Right cardiac atrium (tissue), 5 donors: Measurements from ENCODE around the gene KRTAP5-6. TPM values are rescaled to one million over a fixed set of nuclear protein-coding genes. Genes with fewer than 3 reads are reported as not detected.
A peak's percentile ranks its signal among the peaks of the same experiment; 100 is the strongest.
"Not testable (repeated sequence)": the region's sequence is repeated elsewhere in the genome, so short reads cannot be mapped to it uniquely, and the experiment has no call there.

Source experiments
- ATAC-seq, 2 donors: fragments of 200-7000 bp; cut with Tn5 transposase; one replicate each; pipeline versions ENCODE4 v1.8.0 to v1.9.1; 2020; ENCODE audit warnings: moderate library complexity in 2 of 2, mild to moderate bottlenecking in 1 of 2
- DNase-seq, 3 donors: peaks; one replicate each; pipeline ENCODE4 v3.0.0-alpha.2; 2020
- H3K27ac ChIP-seq: one replicate; pipeline ENCODE4 v1.5.1; 2013; ENCODE audit warnings: mild to moderate bottlenecking, low read length, control low read depth, moderate library complexity
- H3K27me3 ChIP-seq: one replicate; pipeline ENCODE4 v1.6.1; 2013; ENCODE audit not compliant: control insufficient read depth, insufficient read depth
- H3K4me1 ChIP-seq: one replicate; pipeline ENCODE4 v1.6.1; 2013; ENCODE audit warnings: low read length; ENCODE audit not compliant: control insufficient read depth, insufficient read depth
- H3K4me3 ChIP-seq: one replicate; pipeline ENCODE4 v1.5.1; 2013; ENCODE audit warnings: low read length, control low read depth
- H3K9me3 ChIP-seq: one replicate; pipeline ENCODE4 v1.6.1; 2013; ENCODE audit warnings: low read length; ENCODE audit not compliant: control insufficient read depth
- WGBS: extraction: QIAGEN DNeasy Blood & Tissue Kit; methylation state at CpG from one replicate; pipeline ENCODE4 v1.1.7; 2013; 5-methylcytosine and 5-hydroxymethylcytosine counted together
- intact Hi-C, 4 donors: fragments of 100-400 bp; cut with DNase I; formaldehyde crosslinking; loops; one replicate each; pipeline versions ENCODE4 v1.11.0 to v1.14.0; 2022 to 2023
- polyA plus RNA-seq: library from polyadenylated mRNA; stranded (reverse); fragments of 200-250 nt; gene quantifications from one replicate; pipeline ENCODE4 v1.2.3, GENCODE V29; 2013
- total RNA-seq, 4 donors: library from RNA; stranded (reverse); fragmentation: NEBNext Ultra II Directional; extraction: Animal tissue kit (Norgen Biotek cat#: 25700); gene quantifications; one replicate each; pipeline ENCODE4 v1.2.1, GENCODE V29; 2021
- donor health status: healthy with polysubstance abuse.
- donor health status: DM: no; HTN: yes; CAD: no.
- donor health status: DM: no; HTN: no; CAD: no.
- donor health status: DM: no; HTN: yes; CAD: no; lungs with severe emphysema.
- donor health status: DM: yes; HTN: yes; CAD: no.

The KRTAP5-6 gene
- total and polyA plus RNA-seq, 5 donors: not detected

DNA sequence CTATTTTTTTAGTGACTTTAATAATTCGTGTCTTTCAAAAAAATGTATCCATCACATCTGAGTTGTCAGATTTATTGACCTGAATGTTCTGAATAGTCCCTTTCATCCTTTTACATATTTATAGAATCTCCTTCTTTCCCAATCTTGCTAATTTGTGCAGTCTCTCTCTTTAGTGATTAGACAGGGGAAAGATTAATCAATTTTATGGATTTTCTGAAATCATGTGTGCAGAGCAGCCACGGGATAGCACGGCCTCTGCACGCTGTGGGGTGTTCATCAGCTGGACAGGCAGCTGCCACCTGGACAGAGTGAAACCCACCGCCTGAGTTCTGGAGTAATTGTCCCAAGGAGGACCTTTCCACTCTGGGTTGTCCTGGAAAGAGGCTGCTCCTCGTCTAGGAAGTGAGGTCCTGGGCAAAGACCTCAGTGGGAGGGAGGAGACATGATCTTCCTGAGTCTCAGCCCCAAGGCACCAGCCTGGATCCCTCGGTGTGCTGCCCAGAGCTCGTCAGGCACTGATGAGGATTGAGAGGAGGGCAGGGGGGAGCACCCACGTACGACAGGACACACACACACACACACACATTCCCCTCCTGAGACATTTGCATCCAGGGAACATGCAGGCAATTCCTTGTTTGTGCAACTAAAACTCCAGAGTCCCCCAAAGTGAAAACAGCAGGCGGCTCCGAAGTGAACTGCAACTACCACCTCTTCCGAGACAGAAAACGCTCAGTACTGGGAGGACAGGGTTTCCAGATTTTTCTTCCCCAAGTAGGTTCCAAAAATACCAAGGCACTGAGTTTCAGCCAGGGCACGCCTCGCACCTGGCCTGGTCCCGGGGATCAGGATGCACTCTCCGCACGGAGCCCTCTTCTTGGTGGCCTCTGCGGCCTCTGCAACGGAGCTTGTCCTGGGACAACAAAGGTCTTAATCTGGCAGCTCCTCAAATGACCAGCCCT, 22.5 kb upstream of the KRTAP5-6 start:
- DNase-seq (no peak), ATAC-seq (no peak)
- Histone ChIP-seq H3K4me1 (peaks cover 3% of the 10 kb centered on the region), H3K4me3 (no peak overlapping the region), H3K27ac (no peak overlapping the region), H3K27me3 (no peaks in the 10 kb centered on the region), H3K9me3 (no peaks in the 10 kb centered on the region)
- intact Hi-C loops: no loop called here
- WGBS: 57% methylated on average over 21 of the region's 21 CpGs

DNA sequence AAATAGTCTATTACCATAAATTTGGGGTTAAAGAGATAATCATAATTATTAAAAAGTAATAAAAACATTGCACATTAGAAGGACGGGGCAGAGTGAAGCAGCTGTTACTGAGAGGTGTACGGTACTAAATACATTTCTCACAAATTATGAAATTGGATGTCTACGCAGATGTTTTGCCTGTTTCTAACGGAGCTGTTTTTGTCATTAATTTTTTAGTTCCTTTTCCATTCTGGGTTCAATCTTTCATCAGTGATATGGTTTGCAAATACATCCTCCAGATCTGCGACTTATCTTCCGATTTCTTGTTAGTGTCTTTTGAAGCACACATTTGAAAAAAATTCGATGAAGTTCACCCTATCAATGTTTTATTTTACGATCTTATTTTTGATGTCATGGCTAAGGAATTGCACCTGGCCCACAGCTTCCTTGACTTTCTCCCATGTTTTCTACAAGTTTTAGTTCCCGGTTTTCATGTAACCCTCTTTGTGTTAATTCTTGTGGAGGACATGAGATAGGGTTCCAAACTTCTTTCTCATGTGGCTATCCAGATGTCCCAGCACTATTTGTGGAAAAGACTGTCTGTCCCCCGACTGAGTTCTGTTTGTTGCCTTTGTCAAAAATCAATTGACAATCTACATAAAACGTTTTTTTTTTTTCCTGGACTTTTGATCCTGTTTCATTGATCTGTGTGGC, 21.3 kb upstream of the KRTAP5-6 start:
- DNase-seq: no peak
- no peak overlapping the region for H3K4me3 ChIP-seq
- intact Hi-C loops: no loop called here
- no peak for ATAC-seq
- H3K27me3 ChIP-seq: no peaks in the 10 kb centered on the region
- no peak overlapping the region for H3K27ac ChIP-seq
- 65% methylated on average over 11 of the region's 11 CpGs for WGBS
- no peaks in the 10 kb centered on the region for H3K9me3 ChIP-seq
- H3K4me1 ChIP-seq: no peaks in the 10 kb centered on the region

DNA sequence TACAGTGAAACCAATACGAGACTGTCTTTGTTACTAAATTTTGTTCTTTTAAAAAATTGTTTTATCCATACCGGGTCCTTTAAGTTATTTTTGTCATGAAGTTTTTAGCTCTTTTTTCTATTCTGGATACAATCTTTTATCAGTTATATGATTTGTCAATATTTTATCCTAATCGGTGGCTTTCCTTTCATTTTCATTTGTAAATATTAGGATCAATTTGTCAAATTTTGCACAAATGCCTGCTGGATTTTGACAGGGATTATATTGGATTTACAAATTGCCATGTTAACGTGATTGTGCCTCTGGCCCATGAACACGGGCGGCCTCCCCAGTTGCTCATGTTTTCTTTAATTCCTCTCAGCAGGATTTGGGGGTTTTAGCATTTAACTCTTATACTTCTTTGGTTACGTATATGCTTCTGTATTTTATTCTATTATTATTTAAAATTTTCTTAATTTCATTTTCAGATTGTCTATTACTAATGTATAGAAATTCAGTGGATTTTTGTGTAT, 20.7 kb upstream of the KRTAP5-6 start:
- 91% methylated on average over 7 of the region's 7 CpGs for WGBS
- DNase-seq (no peak), ATAC-seq (no peak)
- Histone ChIP-seq H3K4me3 (no peak overlapping the region), H3K9me3 (no peaks in the 10 kb centered on the region), H3K27me3 (no peaks in the 10 kb centered on the region), H3K27ac (no peak overlapping the region), H3K4me1 (no peaks in the 10 kb centered on the region)
- intact Hi-C loops: no loop called here

DNA sequence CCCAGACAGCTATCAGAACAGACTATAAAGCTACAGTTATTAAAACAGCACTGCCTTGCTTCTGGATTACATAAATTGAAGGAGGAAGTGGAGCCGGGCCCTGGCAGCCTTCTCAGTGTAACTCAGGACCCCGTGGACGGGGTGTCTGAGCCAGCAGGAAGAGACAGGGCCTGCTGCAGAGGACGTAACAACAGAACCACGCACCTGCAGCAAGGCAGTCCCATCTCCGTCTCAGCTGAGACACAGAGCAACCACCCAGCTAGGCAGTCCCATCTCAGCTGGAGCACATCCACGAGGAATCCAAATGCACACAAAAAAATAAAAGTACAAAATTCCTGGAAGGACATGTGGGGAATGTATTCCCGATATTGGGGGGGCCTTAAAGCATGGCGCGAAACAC, 17.1 kb upstream of the KRTAP5-6 start:
- Histone ChIP-seq H3K4me1 (no peaks in the 10 kb centered on the region), H3K9me3 (no peaks in the 10 kb centered on the region), H3K27ac (no peak overlapping the region), H3K27me3 (no peaks in the 10 kb centered on the region), H3K4me3 (no peak overlapping the region)
- ATAC-seq (no peak), DNase-seq (no peak)
- WGBS: 86% methylated on average over 10 of the region's 10 CpGs
- intact Hi-C loops: no loop called here

GRCh38 chr11:1682225-1682905, 14.6 kb upstream of the KRTAP5-6 start:
- no peak overlapping the region for H3K4me3 ChIP-seq
- intact Hi-C loops: no loop called here
- H3K4me1 ChIP-seq: no peaks in the 10 kb centered on the region
- no peak for ATAC-seq
- no peaks in the 10 kb centered on the region for H3K9me3 ChIP-seq
- no peak for DNase-seq
- H3K27me3 ChIP-seq: no peaks in the 10 kb centered on the region
- H3K27ac ChIP-seq: no peak overlapping the region
- 64% methylated on average over 15 of the region's 15 CpGs for WGBS

GRCh38 chr11:1683216-1683615, 13.8 kb upstream of the KRTAP5-6 start:
- ATAC-seq, H3K27me3 ChIP-seq, H3K9me3 ChIP-seq, H3K27ac ChIP-seq, H3K4me3 ChIP-seq, intact Hi-C loops, H3K4me1 ChIP-seq, DNase-seq: not testable (repeated sequence)
- 77% methylated on average over 19 of the region's 19 CpGs for WGBS

DNA sequence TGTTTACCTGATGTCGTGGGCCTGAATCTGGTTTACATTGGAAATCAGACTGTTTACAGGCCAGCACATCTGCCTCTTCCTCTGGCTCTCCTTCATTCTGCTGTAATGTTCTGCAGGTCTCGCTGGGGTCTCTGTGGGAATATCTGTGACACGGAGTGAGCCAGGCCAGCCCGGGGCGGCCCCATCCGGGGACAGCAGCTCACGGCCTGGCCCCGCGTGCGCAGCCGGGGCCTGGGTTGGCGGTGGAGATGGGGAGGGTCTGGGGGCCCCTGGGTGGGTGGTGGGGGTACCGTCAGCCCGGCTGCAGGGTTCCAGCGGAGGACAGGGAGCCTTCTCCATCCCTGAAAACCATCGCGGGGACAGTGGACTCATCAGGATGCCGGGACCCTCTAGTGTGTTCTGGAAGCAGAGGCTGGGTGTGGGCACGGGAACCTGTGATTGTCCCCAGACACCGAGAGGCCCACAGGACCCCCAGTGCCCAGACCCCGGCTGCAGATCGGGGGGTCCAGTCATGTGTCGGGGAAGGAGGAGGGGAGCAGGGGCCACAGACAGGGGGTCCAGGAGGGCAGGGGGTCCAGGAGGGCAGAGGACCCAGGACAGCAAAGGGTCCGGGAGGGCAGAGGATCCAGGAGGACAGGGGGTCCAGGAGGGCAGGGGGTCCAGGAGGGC, 13.0 kb upstream of the KRTAP5-6 start:
- H3K27ac ChIP-seq, H3K27me3 ChIP-seq, DNase-seq, H3K4me3 ChIP-seq, H3K9me3 ChIP-seq, H3K4me1 ChIP-seq, intact Hi-C loops: not testable (repeated sequence)
- ATAC-seq: peak in 1 of 2 donors; percentile 33
- 81% methylated on average over 15 of the region's 24 CpGs for WGBS

DNA sequence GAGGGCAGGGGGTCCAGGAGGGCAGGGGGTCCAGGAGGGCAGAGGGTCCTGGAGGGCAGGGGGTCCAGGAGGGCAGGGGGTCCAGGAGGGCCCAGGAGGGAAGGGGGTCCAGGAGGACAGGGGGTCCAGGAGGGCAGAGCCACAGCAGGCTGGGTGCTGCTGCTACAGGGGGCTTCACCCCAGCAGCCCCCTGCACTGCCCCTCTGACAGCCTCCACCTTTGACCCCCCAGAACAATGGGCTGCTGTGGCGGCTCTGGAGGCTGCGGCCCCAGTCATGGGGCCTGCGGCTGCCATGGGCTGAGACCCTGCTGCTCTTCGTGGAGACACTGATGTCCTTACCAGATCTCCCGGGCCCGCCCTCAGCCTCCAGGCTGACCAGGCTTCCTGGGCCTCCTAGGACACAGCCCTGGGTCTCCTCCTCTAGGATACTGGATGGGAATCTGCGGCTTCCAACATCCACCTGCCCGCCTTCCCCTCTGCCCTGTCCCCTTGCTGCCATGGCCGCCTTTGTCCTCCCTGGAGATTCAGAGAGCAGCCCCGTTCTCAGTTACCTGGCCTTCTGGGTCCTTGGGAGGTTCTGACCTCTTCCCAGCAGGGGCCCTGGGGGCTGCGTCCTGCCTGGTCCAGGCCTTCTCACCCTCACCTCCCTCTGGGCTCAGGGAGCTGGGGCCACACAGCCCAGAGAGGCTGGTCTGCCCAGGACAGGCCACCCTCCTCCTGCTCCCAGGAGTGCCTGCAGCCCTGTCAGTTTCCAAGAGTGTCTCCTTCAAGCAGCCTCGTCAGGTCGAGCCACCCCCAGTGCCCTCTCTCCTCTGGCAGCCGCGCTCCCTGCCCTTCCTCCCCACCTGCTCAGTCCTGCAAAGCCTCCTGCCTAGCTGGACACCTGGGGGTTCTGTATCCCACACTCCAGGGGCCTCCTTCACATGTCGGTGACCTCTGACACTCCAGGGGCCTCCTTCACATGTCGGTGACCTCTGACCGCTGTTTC, 11.8 kb upstream of the KRTAP5-6 start:
- H3K27ac ChIP-seq, H3K27me3 ChIP-seq, intact Hi-C loops, H3K4me3 ChIP-seq, H3K4me1 ChIP-seq, H3K9me3 ChIP-seq, DNase-seq: not testable (repeated sequence)
- WGBS: 89% methylated on average over 14 of the region's 18 CpGs
- peak; percentile 35 to 46 for ATAC-seq

GRCh38 chr11:1686220-1686619, 10.8 kb upstream of the KRTAP5-6 start:
- intact Hi-C loops, DNase-seq, H3K27me3 ChIP-seq, H3K9me3 ChIP-seq, ATAC-seq, H3K27ac ChIP-seq, H3K4me3 ChIP-seq, H3K4me1 ChIP-seq: not testable (repeated sequence)
- 81% methylated on average over 12 of the region's 15 CpGs for WGBS
